Measurements from ENCODE around the gene POU3F3.

The POU3F3 gene

DNA sequence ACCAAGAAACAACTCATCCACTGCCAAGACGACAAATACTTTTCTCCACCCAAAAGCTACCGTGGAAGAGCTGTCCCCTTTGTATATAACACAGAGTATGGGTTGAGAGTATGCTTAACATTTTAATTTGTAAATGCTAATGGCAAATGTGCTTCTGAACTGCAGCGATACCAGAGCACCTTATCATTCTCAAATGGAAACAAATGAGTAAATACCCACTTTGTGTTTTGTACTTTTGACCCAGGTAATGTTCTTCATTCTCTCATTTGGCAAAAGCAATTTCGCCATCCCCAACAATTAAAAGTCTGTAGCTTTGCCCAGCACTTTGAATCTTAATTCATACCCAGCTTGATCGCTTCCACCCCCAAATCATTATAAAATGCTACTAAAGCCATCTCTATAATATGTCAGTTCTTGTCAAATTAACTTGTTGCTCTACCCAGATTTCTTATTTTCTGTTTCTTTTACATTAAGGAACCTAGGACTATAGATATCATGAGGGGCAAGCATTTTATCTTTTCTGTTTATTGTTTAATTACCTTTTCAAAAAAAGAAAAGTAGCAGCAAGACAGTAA, 6.2 kb upstream of the POU3F3 start:
- DNase-seq (ENCODE audit: low spot score): no peak

DNA sequence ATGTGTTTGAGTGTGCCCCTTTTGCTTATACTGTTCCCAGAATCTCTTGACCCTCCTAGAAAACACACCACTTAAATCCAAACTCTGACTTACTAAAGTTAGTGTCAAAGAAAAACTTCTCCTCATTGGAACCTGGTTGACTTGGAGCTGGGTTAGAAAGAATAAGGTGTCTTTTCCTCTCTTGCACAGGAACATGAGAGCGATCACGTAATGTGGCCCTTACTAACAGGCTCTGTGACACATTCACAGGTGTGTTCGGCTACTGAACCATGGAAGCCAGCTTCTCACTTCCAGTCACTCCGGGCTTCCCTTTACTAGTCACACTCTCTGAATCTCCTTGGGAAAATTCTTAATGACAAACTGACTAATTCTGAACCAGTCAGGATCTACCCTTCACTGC, 5.4 kb upstream of the POU3F3 start:
- DNase-seq (ENCODE audit: low spot score): no peak

DNA sequence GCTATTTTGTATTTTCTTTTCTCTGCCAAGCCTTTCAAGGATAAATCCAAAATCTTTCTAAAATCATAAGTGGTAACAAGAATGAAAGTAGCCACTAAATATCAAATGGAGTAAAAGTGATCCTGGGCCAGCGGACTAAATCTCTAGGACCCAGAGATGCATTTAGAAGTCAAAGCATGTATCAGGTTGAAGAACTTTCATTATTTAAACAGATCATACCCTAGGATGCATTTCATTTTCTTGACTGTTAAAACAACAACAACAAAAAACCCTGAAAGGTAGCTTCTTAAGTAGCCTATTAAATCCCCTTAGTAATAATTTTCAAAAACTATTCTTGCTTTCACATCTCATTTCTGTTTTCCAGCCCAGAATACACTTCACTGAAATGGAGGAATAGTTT, 4.8 kb upstream of the POU3F3 start:
- DNase-seq (ENCODE audit: low spot score): no peak

DNA sequence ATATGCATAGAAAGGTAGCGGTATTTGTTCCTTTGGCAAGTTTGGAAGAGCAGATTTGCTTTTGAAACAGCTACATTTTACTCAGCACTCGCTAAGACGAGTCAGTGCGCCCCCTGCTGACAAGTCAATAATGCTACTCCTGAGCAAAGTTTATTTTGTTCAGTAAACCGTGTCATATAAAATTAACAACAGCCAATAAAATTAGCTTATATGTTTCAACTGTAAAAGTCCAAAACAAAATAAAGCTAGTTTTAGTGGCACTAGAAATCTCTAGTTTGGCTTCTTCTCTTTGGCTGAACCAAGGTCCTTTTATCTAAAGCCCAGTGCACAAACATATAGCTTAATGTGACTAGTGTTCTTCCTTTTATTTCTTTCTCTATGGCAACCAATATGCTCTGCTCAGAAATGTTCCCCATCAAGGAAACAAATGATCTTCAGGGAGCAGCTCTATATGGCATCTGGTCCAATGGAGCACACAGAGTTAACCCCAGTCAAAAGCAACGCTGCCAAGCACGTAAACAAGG, 4.2 kb upstream of the POU3F3 start:
- peak; percentile 58 for DNase-seq (ENCODE audit: low spot score)

DNA sequence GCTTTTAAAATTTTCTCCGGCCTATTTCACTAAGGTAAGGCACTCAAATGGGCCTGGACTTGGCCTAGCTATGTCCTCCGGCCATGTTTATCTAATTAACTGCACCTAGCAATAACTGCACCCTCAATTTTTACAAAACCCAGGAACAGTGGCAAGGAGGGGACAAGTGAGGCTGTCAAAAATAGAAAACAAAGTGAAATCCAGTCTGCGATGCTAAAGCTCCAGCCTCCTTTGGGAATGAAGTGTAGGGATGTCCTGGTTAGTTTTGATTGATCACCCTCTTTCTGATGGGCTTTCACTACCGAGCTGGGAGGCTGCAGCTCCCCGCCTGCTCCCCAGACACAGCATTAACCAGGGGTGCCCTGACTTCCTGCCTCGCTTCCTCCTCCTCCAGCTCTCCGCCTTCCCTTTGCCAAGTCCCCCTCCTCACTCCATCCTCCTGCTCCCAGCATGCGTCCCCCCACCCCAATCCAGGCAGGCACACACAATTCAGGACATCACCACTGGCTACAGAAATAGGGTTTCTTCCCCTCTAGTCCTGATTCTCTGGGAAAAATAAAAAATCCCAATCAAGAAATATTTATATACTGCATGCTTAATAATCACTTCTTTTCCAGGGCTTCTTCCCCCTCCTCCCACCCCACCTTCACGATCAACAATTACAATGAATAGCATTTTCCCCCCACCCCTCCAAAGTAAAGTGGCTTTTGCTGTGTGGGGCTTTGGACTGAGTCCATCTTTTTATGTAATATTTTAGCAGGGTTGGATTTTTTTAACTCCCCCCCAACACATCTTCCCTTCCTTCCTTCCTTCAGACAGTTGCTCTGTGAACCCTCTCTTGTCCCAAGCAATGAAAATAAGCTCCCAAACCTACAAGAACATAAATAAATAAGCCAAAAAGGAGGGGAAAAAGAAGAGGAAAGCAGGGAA, 3.3 kb upstream of the POU3F3 start:
- DNase-seq (ENCODE audit: low spot score): no peak

DNA sequence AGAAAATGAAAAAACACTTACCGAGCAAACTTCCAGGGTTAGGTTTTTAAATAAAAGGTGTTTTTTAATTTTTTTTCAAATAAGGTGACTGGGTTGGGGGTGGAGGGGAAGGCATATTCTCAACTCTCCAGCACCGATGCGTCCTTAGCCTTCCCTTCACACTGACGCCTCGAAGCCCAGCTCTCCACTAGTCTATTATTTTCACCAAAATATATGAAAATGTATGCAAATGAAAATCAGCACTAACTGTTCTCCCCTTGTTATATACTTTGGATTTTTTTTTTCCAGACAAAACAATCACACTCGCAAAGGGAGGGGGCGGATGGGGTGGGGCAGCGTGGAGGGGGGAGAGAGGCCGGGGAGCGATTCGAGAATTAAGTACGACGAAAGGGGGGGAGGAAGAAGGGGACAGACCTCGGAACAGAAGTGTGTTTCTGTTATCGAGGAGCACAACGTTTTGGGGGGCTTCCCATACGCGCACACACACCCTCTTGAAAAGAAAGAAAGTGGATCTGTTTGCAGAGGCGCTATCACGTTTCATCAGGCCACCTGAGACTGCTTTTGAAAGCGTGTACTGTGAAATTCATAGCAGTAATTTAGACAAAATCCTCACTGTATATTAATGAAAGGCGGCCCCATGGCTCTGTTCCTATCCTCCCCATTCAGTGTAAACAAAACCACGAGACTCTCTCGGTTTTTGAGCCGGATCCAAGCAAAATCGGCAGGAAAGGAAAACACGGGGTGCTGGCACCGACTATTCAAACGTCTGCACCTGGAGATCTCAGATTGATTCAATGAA, 2.4 kb upstream of the POU3F3 start:
- no peak for DNase-seq (ENCODE audit: low spot score)

DNA sequence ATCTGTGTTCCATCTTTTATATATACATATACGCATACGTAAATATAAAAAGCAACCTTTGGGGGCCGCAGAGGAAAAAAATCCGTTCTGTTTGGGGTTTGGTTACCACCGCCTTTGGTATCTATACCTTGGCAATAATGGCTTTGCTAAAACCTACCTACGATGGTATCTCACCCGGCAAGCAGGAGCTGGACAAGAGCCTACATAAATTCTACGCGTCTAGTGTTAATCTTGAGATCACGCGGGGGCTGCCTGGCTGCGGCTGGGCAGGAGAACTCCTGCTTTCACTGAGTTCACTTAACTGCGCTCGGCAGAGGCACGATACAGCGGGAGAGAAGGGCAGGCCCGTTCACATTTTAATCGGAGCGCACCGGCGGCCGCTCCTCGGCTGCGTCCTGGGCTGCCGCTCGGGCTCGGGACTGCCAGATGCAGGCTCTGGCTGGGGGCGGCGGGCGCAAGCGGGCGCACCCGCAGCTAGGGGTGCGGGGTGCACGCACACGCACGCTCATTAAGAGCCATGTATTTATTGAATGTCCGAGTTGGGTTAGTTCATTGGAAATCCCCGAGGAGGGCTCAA, 1.7 kb upstream of the POU3F3 start:
- no peak for DNase-seq (ENCODE audit: low spot score)

DNA sequence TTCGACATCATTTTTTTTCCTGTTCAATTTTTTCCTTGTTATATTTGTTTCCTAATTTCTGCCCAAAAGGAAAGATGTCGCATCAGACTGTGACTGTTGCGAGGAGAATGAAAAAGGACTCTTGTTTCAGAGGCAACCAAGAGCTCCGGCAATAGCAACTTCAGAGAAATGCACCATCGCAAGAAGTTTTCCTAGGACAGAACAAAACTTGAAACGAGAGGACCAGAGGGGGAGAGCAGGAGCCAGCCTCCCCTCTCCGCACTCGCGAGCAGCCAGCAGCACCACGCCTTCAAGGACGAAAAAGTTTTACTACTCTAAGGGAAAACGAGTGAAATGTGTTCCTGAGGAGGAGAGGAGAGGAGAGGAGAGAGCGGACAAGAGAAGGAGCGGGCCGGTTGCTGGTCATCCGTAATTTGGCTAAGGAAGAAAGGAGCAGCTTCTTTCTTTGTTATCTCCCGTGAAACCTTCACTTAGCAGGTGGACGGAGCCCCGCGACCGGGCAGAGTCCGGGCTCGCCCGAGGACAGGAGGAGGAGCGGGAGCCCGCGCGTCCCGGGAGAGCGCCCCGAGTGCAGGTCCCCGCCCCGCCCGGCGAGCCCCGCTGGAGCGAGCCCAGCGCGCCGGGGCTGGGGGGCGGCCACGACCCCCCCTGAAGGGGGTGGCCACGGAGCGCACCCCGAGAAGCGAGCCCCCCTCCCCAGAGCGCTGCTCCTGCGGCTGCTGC, 744 bp downstream of the POU3F3 start:
- DNase-seq (ENCODE audit: low spot score): no peak

DNA sequence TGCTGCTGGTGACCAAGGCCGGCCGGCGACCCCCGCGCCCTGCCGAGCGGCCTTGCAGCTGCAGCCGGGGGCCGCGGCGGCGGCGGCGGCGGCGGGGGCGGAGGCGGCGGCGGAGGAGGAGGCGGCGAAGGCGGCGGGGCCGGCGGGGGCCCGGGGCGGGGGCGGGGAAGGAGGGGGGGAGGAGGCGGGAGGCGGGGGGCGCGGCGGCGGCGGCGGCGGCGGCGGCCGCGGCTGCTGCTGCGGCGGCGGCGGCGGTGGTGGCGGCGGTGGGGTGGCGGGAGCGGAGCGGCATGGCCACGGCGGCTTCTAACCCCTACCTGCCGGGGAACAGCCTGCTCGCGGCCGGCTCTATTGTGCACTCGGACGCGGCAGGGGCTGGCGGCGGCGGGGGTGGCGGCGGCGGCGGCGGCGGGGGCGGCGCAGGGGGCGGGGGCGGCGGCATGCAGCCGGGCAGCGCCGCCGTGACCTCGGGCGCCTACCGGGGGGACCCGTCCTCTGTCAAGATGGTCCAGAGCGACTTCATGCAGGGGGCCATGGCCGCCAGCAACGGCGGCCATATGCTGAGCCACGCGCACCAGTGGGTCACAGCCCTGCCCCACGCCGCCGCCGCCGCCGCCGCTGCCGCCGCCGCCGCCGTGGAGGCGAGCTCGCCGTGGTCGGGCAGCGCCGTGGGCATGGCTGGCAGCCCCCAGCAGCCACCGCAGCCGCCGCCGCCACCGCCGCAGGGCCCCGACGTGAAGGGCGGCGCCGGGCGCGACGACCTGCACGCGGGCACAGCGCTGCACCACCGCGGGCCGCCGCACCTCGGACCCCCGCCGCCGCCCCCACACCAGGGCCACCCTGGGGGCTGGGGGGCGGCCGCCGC, 1.5 kb downstream of the POU3F3 start:
- DNase-seq (ENCODE audit: low spot score): no peak

DNA sequence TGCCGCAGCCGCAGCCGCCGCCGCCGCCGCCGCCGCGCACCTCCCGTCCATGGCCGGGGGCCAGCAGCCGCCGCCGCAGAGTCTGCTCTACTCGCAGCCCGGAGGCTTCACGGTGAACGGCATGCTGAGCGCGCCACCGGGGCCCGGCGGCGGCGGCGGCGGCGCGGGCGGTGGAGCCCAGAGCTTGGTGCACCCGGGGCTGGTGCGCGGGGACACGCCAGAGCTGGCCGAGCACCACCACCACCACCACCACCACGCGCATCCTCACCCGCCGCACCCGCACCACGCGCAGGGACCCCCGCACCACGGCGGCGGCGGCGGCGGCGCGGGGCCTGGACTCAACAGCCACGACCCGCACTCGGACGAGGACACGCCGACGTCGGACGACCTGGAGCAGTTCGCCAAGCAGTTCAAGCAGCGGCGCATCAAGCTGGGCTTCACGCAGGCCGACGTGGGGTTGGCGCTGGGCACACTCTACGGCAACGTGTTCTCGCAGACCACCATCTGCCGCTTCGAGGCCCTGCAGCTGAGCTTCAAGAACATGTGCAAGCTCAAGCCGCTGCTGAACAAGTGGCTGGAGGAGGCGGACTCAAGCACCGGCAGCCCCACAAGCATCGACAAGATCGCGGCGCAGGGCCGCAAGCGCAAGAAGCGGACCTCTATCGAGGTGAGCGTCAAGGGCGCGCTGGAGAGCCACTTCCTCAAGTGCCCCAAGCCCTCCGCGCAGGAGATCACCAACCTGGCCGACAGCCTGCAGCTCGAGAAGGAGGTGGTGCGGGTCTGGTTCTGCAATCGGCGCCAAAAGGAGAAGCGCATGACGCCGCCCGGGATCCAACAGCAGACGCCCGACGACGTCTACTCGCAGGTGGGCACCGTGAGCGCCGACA, 2.4 kb downstream of the POU3F3 start:
- DNase-seq (ENCODE audit: low spot score): no peak

DNA sequence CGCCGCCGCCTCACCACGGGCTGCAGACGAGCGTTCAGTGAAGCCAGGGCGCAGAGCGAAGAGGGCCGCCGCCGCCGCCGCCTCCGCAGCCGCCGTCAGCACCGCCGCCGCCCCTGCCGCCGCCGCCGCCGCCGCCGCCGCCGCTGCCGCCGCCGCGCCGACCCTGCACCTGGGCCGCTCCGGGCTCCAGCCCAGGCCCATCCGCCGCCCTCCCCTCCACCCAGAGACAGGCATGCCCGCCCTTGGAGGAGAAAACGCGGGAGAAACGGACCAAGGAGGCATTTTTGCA, 3.0 kb downstream of the POU3F3 start:
- DNase-seq (ENCODE audit: low spot score): no peak

DNA sequence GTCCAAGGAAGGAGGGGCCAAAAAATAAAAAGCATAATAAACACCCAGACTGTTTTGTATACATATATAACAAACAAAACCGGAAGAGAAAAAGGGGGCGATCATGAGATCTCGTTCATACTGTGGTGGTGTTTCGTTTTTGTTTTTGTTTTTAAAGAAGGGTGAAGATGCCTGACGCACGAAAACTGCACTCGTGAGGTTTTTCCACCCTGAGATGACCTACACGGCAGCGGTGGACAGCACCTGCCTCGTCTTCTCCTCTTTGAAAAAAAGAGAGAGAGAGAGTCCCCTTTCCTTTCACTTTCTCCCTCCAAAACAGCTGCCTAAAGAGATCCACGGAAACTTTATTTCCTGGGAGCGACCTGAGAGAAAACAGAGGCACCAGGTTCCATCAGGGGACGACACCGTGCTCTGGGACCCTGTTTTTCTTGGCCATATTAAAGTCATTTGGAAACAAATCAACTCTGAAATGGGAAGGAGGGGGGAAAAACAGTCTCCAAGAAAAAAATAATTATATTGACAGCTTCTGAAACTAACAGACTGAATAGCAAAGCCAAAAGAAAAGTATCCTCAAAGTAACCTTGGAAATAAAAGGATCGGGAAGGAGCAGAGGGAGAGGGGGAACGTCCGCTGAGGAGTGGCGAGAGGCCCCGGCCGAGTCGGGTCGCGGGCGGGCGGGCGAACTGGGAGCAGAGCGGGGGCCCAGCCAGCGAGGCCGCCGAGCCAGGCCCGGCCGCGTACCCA, 3.5 kb downstream of the POU3F3 start:
- DNase-seq (ENCODE audit: low spot score): no peak

DNA sequence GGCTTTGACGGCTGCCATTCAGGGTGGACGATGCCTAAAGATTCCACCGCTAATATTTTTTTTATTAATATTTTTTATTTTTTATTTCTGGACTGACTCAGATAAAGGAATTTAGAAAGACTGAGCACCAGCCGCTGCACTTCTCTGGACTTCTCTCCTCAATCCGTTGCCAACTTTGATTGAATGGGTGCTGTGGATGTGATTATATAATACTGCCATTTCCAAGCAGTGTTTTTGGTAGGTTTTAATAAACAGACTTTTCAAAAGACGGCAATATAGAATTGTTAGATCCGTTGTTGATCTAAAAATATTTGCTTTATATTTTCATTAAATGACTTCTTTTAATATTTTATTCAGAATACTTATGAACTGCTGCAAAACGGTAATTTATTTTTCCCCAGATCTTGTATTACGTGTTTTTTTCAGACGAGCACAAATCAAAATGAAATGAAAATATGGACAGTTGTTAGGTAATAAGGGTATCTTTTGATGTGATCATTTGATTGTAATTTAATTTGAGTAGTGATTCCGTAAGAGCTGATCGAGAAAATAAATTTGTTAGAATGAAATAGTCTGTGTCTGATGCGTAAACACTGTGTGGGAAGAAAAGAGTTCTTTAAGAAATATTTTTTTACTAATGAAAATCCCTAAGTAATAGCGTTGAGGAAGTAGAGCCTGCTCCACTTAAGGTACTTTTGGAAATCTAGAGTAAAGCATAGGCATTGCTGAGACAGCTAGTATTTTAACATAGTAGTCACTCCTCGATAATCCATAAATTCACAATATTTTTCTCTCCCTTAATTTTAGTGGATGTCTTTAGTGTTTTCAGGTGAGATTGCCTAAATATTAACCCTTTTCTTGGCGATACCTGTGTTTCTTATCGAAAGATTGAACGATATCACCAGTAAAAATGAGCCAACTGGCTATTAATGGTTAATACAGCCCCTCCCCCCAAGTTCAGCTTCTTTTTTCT, 4.4 kb downstream of the POU3F3 start:
- no peak for DNase-seq (ENCODE audit: low spot score)

DNA sequence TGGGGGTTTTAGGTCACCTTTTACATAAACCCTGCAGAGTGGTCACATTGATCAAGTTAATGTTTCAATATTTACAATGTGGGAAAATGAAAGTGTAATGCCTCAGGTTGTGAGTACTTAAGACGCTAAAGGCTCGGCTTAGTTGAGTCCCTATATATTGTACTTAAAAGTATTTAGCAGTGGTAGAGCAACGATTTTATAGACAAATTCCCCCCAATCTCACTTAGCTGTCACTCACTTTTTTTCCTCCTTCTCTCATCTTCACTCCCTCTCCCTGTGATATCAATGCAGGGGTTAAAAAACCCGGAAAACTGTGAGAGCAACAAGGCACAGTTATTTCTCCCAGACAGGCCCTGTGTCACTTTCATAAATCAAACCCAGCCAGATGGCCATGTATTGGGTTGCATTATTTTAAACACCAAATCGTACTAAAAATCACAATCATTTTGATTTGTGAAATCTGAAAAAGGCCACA, 5.4 kb downstream of the POU3F3 start:
- no peak for DNase-seq (ENCODE audit: low spot score)

DNA sequence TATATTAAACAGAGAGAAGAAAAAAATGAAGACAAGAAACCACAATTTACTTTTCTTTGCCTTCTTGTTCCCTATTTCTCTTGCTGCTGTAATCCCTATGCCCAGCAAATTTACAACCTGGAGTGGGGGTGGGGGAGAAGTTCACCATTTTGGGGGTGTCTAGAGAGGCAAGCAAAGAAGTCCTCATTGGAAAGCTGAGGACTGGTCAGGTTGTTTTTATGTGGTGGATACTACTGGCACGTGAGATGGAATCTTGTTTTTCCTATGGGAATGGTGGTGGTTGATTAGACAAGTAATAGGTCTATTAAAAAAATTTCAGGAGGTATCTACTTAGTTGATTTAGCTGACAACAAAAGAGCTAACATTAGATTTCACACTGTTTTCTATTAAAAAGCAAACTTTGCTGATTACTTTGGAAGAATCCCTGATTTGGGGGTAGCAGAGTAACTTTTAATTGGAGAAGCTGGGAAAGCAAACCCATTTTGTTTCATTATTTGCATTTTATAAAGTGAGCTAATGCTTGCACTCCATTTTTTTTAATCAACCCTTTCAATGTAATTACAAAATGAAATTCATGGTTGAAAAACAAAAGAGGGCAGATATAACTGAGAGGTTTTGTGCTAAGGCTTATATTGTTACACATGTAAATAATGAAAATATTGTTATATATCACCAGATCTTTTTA, 6.0 kb downstream of the POU3F3 start:
- DNase-seq (ENCODE audit: low spot score): no peak

DNA sequence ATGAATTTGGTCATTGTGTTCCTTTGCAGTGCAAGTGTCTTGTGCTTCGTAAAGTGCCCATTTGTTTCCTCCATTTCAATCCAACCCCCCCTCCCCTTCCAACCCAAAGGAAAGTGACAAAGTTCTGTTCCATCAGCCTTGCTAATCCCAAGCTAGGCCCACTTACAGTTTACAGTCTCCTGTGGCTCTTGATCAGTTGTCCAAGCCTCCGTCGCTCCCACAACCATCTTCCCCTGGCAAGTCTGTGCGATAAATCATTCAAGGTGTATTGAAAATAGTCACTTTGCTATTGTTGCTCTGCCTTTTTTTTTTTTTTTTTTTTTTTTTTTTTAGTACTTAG, 6.5 kb downstream of the POU3F3 start:
- DNase-seq (ENCODE audit: low spot score): no peak

DNA sequence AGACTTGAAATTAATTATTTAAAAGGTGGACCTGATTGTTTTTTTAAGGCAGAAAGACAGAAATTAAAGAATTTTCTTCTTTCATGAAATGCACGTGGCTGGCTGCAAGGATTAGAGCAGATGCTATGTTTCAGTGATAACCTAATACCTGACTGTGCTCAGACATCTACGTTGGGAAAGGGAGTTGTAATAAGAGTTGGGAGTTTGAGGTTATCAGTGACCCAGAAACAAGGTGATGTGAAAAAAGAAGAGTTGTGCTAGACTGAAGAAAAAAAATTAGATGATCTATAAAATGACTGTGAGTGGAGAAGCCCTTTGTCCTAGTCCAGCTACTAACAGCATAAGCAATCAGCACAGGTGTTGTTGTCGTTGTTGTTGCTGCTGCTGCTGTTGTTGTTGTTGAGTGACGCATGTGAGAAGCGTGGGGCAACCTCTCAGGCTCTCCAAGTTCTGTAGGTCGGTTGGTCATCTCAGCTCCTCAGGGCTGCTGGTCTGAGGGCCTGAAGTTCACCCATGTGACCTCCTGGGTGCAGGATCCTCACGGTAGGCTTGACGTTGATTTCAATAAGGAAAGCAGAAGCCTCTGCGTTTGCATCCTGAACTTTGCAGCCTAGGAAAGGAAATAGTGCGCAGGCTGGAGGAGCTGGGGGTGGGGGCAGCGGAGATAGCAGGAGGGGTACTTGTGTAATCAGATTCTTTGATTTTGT, 7.6 kb downstream of the POU3F3 start:
- no peak for DNase-seq (ENCODE audit: low spot score)
